Bronchial epithelial cell (primary cell): ENCODE measurements around the gene TATDN3. TPM values are rescaled to one million over a fixed set of nuclear protein-coding genes. Genes with fewer than 3 reads are reported as not detected.

Source experiments
- DNase-seq: peaks from one replicate; pipeline ENCODE4 v3.0.0-alpha.2; 2010; ENCODE audit warnings: low read depth
- FAIRE-seq: peaks from 2 replicates; lab custom pipeline; 2011; peaks lifted over from hg19 to GRCh38; lab: Jason Lieb, UNC
- H3K27me3 ChIP-seq: 2 replicates; pipeline ENCODE4 v1.5.1; 2011; ENCODE audit warnings: low read length; ENCODE audit not compliant: control insufficient read depth, insufficient read depth
- H3K36me3 ChIP-seq: 2 replicates; pipeline ENCODE4 v1.5.1; 2011; ENCODE audit warnings: low read length; ENCODE audit not compliant: control insufficient read depth, insufficient read depth
- H3K4me3 ChIP-seq: 2 replicates; pipeline ENCODE4 v1.5.1; 2011; ENCODE audit warnings: mild to moderate bottlenecking, low read depth, low read length, control low read depth
- CTCF ChIP-seq: IDR thresholded peaks from 2 replicates; pipeline ENCODE4 v1.5.1; 2011; ENCODE audit warnings: mild to moderate bottlenecking, moderate library complexity, low read length, control low read depth, inconsistent platforms; ENCODE audit not compliant: insufficient read depth, severe bottlenecking
- total RNA-seq: library from RNA; depleted of rRNA; stranded (reverse); fragments of >200 nt; gene quantifications from 2 replicates; pipeline ENCODE4 v1.2.1, GENCODE V29; 2014

Gene TATDN3
- total RNA-seq, 1 donor from 2014 or later = 12.1 TPM

- TF ChIP-seq CTCF = no peak
- FAIRE-seq (no peak), DNase-seq (no peak)
- Histone ChIP-seq H3K4me3 (no peak overlapping the region), H3K36me3 (no peaks in the 10 kb centered on the region), H3K27me3 (no peaks in the 10 kb centered on the region)
These were observed 10.9 kb upstream of the TATDN3 start for GRCh38 chr1:212780759-212781158.

GRCh38 chr1:212781225-212781624 is 10.5 kb upstream of the TATDN3 start:
- no peak for DNase-seq
- no peaks in the 10 kb centered on the region for H3K27me3 ChIP-seq
- FAIRE-seq = no peak
- H3K4me3 ChIP-seq = no peak overlapping the region
- no peaks in the 10 kb centered on the region for H3K36me3 ChIP-seq
- no peak for TF ChIP-seq CTCF

- no peak for FAIRE-seq
- Histone ChIP-seq H3K4me3 (no peak overlapping the region), H3K27me3 (no peaks in the 10 kb centered on the region), H3K36me3 (no peaks in the 10 kb centered on the region)
- TF ChIP-seq CTCF = peak; percentile 35
- peak; percentile 31 for DNase-seq
These were observed 9.1 kb upstream of the TATDN3 start for GRCh38 chr1:212782422-212783154.

GRCh38 chr1:212783976-212784375 is 7.7 kb upstream of the TATDN3 start:
- TF ChIP-seq CTCF = no peak
- H3K4me3 ChIP-seq = no peak overlapping the region
- no peak for FAIRE-seq
- H3K27me3 ChIP-seq = no peaks in the 10 kb centered on the region
- no peak for DNase-seq
- H3K36me3 ChIP-seq = no peaks in the 10 kb centered on the region

- Histone ChIP-seq H3K36me3 (no peaks in the 10 kb centered on the region), H3K27me3 (no peaks in the 10 kb centered on the region), H3K4me3 (no peak overlapping the region)
- DNase-seq (no peak), FAIRE-seq (no peak)
- TF ChIP-seq CTCF = no peak
These were observed 5.8 kb upstream of the TATDN3 start for GRCh38 chr1:212785871-212786270.

- no peak for FAIRE-seq
- no peaks in the 10 kb centered on the region for H3K36me3 ChIP-seq
- TF ChIP-seq CTCF = no peak
- peak overlapping the region; percentile 84 for H3K4me3 ChIP-seq
- peak; percentile 70 for DNase-seq
- no peaks in the 10 kb centered on the region for H3K27me3 ChIP-seq
These were observed 426 bp upstream of the TATDN3 start for GRCh38 chr1:212791261-212791675.
